Stomach (tissue), 4 donors: ENCODE data around the gene PHF19.

Experiments
- CTCF ChIP-seq, 7 experiments: fragments of 450-650 bp in 4 of 7; fragments of 200-600 bp in 3 of 7; sonication (generic) in 3 of 7; IDR thresholded peaks; one replicate each; pipeline ENCODE4 v1.5.1; 2016 to 2019; ENCODE audit warnings: antibody characterized with exemption in 7 of 7, control low read depth in 2 of 7, mild to moderate bottlenecking in 1 of 7
- POLR2AphosphoS5 ChIP-seq, 3 donors: sonication (generic); formaldehyde crosslinking; IDR thresholded peaks; one replicate each; pipeline ENCODE4 v1.6.1; 2016; ENCODE audit warnings: antibody characterized with exemption in 3 of 3

- TF ChIP-seq POLR2AphosphoS5 (IDR thresholded peaks at IDR 0.05) (no peak), CTCF (IDR thresholded peaks at IDR 0.05) (no peak)
These were observed 7.7 kb downstream of the PHF19 start for GRCh38 chr9:120869360-120869687.
